T-helper 2 cell (primary cell): ENCODE results near the gene PPP5C.
"Not testable (repeated sequence)": the region's sequence is repeated elsewhere in the genome, so short reads cannot be mapped to it uniquely, and the experiment has no call there.

ENCODE experiments used
- DNase-seq, 5 experiments: peaks; one replicate each; pipeline versions ENCODE4 v3.0.0 to v3.0.0-alpha.2; 2012 to 2022

Gene PPP5C

DNA sequence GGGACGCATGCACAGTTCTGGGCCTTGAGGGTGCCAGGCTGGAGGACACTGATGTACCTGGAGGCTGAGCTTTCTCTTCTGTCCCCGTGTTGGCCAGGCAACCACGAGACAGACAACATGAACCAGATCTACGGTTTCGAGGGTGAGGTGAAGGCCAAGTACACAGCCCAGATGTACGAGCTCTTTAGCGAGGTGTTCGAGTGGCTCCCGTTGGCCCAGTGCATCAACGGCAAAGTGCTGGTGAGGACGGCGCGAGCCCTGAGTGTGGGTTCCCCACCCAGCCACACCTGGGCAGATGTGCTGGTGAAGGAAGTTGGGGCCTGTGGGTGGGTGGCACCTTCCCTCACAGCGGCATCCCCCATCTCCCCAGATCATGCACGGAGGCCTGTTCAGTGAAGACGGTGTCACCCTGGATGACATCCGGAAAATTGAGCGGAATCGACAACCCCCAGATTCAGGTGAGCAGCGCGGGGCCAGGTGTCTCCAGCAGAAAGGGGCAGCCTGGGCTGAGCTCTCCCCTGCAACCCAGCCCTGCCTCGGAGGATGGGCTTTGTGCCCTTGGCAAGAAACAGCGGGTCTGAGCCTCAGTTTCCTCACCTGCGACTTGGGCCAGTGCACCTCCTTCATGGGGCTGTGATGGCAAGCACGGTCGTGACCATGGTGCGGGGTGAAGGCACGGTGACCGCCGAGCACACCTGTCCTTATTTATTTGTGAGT is 40.3 kb downstream of the PPP5C start:
- DNase-seq: no peak

DNA sequence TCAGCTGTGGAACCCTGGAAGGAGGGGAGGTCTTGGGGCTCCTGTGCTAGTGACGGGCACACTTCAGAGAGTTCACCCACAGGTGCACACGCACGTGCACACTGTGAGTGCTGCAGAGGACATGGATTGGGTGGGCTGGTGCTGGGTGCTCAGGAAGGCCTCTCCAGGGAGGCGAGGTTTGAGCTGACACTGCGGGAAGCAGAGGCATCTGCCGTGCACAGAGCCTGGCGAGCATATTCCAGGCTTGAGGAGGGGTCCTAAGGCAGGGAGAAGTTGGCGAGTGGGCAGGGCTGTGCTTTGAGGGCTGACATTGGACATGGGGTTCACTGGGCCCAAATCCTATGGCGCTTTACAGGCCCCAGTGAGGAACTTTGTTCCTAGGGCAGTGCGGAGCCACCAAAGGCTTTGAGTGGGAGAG is 40.8 kb downstream of the PPP5C start:
- no peak for DNase-seq

DNA sequence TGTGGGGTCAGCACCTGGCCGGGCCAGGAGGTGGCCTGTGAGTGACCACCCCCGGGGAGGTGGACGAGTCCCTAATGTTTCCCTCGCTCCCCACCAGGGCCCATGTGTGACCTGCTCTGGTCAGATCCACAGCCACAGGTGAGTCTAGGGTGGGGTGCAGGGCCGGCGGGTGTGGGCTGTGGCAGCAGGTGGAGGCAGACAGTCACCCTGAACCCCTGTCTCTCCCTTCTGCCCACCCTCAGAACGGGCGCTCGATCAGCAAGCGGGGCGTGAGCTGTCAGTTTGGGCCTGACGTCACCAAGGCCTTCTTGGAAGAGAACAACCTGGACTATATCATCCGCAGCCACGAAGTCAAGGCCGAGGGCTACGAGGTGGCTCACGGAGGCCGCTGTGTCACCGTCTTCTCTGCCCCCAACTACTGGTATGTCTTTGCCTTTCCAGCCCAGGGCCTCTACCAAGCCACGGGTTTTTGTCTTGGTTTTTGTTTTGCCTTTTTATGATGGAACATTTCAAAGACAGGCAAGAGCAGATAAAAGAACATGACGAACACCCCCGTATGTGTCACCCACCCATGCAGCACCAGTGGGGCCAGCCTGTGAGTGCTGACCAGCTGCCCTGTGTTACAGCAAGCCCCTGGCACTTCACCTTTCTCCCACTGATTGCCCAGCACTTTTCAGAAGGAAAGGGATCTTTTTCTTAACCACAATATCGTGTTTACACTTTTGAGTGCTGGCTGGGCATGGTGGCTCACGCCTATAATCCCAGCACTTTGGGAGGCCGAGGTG is 41.6 kb downstream of the PPP5C start:
- DNase-seq: no peak

DNA sequence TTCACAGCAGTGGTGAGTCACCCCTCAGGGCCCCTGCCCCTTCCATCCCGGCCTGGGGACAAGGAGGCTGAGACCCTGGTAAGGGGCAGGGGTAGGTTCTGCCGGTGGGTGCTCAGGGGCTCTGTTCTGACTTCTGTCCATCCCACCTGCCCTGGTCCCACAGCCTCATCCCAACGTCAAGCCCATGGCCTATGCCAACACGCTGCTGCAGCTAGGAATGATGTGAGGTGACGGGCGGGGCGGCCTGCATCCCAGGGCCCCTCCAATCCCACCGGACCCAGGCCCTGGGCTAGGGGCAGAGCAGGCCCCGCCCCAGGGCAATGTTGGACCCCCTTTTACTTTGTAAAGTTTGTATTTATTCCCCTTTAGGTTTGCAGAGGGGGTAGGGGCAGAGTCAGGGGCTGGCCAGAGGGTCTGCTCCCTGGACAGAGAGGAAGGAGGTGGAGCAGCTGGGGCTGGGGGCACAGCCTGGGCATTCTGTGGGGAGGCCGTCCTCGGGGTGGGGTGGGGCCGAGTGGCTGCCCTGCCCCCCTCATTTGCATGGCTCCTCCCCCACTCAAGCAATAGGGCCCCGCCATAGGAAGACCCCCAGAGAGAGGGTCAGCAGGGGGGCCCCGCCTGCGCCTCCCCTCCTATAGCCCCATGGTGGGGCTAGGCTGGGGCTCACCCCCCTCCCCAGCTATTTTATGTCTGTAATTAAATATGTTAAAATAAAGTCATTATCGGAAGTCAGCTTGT is 43.4 kb downstream of the PPP5C start:
- DNase-seq: no peak

DNA sequence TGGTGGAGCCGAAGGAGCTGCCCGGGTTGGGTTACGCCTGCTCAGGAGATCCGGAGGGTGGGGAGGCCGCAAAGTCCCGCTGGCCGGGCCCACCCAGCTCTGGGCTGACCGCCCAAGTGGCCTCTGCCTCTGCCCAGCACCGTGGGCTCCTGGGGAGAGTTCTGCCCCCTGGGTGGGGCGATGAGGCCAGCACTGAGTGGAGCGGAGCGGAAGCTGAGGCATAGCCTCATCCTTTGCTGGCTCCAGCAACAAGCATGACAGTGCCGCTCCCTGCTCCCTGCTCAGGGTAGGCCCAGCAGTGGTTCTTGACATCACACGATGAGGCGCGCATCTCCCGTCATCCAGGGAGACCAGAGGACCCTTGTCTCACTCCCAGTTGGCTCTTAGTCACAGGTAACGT is 44.0 kb downstream of the PPP5C start:
- no peak for DNase-seq

DNA sequence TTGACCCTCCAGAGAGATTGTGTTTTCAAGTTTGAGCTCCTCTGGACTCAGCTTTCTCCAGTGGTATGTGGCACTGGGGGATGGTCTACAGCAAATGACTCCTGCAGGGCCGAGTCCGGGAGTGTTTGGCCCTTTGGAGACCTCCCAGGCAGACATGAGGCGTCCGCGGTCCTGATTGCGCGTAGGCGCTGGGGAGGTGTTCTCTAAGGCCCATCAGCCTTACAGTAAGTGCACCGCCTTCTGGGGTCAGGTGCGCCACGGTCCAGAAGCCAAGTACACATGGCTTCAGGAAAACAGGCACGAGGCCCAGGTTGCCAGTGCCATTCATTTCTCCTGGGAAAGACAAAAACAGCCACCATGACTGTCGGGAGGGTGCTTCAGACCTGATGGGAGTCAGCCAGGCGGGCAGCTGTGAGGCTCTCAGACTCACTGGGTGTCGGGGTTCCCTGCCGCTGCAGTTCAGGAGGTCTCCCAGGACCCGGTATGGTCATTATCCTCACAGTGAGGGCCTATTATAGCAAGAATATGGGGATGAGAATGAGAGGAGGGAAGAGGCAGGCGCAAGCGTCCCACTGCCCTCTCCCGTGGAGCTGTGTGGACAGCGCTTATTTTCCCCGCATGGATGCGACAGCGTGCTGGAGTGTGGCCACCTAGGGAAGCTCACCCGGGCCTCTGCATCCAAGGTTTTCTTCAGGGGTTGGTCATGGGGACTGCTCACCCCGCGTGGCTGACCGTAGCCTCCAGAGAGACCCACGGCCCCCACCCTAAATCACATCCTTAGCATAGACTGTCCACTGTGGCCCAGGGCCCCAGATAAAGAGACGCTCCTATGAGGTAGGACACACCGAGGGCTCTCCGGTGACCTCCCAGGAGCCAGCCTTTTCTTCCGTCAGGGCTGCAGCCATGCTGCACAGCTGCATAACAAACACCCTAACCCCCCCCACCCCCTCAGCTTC is 44.7 kb downstream of the PPP5C start:
- DNase-seq: no peak

DNA sequence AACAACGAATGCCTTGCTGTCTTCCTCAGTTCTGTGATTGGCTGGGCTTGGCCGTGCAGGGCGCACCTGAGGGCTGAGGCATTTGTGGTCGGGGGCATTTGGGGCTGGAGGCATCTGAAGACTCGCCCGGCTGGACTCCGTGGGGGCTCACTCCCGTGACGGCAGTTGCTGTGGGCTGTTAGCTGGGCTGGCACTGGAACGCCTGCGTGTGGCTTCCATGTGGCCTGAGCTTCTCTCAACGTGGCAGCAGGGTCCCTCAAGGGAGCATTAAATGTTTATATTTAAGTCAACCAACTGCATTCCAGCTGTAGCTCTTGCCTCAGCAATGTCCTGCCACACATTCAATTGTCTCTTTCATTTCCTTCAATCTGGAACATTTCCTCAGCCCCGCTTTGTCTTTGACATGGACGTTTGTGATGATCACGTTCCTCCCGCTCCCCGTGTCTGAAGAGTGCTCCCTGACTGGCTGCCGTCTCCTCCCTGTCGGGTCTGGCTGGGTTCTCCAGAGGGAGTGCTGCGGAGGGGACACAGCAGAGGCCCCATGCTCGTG is 45.4 kb downstream of the PPP5C start:
- DNase-seq: no peak

DNA sequence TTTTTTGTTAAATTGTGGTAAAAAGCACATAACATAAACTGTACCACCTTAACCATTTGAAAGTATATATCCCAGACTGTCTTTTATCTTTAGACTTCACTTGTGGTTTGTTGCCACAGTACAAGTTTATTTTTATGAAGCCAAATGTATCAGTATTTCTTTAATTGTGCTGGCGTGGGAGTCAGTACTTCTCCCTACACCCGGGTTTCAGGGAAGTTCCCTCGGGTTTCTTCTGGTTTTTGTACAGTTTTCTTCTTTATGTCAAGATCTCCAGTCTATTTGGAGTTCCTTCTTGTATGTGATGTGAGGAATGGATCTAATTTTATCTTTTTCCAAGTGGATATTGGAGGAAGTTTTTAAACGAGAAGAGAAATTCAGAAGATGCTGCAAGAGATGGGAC is 46.0 kb downstream of the PPP5C start:
- DNase-seq: no peak

DNA sequence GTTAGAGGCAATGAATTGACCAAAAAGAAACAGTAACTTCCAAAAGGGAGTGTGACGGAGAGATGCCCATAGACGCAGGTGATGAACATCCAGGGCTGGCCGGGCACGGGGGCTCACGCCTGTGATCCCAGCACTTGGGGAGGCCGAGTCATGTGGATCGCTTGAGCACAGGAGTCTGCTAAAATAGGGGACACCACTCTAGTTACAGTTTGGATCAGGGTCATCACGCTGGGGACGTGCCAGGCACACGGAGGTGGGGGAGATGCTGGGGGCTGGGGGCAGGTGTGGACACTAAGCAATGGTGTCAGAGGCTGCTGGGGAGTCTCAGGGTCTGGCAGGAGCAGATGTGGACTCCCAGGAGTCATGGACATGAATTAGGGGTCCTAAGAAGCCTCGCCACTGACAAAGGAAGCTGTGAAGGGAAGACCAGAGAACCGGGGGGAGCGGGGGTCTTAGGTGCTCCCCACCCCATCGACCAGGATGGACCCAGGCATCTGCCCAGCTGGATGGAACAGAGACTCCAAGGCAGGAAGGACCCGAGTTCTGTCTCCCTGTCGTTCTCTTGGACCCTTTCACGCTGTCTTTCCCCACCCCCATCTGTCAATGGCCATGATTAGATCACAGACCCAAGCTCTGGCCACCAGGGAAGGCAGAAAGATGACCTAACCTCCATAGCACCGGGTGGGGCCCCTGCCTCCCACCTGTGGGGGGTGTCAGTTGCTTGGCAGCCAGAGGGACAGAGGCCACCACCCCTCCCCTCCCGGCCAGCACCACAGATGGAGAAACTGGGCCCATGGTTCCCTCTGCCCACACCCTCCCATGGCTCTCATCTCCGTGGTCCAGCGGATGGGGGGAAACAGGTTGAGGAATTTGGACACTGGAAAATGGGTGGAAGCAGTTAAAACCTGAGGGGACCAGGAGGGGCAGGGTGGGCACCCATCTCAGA is 46.8 kb downstream of the PPP5C start:
- no peak for DNase-seq

DNA sequence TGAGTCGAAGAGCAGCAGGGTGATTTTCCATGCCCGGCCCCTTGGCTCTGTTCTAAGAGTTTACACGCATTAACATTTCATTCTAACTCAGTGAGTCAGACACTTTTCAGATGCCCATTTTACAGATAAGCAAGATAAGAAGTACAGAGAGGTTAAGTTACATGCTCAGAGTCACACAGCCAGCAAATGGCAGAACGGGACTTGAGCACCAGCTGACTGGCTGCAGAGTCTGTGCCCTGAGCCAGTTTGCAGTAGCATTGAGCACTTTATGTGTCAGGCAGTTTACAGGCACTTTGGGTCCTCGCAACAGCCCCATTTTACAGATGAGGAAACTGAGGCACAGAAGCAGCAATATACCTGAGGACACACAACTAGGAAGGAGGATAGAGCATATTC is 47.5 kb downstream of the PPP5C start:
- DNase-seq: peak in 1 of 5 experiments; percentile 18

DNA sequence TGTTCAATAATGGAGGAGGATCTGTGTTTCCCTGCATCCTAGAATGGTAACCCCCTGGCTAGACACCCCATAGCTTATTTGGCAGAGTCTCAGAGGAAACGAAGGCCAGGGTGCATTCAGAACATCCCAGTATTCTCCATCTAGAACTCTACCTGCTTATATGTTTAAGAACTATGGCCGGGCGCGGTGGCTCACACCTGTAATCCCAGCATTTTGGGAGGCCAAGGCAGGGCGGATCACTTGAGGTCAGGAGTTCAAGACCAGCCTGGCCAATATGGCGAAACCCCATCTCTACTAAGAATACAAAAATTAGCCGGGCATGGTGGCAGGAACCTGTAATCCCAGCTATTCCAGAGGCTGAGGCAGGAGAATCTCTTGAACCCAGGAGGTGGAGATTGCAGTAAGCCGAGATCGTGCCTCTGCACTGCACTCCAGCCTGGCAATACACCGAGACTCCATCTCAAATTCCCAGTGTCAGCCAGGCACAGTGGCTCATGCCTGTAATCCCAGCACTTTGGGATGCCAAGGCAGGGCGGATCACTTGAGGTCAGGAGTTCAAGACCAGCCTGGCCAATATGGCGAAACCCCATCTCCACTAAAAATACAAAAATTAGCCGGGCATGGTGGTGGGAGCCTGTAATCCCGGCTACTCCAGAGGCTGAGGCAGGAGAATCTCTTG is 51.1 kb downstream of the PPP5C start:
- DNase-seq: not testable (repeated sequence)

DNA sequence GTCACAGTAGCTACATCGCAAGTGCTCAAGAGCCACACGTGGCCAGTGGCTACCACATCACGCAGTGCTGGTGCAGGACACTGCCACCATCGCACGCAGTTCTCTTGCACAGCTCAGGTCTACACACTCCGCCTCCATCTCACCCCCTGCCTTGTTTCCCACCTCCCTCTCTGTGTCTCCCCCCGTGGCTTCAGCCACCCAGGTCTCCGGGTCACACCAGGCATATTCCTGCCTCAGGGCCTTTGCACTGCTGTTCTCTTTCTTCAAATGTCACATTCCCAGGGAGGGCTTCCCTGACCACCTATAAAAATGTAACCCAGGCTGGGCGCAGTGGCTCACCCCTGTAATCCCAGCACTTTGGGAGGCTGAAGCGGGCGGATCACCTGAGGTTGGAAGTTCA is 55.8 kb downstream of the PPP5C start:
- no peak for DNase-seq

DNA sequence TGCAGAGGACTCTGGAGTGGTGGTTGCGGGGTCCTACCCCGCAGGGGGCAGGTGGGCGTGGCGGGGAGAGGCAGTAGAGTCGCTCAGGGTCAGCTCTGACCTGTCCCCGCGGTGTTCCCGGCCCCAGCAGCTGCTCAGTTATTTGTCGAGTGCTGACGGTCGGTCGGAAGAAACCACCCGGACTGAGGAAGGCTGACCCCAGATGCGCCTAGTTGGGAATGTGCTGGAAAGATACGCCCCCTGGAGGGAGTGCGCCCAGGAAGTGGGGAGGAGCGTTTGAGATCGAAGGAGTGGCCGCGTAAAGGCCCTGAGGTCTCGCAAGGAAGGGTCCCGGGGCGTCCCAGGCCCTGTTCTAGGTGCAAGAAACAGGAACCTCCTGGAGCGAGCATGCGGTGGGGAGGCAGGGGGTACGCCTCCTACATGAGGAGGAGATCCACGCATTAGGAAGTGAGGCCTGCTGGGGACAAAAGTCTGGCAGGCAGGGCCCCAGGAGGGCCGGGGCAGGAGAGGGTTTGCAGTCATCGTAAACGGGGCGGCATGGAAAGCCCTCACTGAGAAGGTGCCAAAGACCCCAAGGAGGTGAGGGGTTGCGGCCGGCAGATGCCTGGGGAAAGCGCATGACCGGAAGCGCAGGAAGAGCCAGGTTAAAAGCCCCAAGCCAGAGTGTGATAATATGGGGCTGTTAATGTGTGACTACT is 57.3 kb downstream of the PPP5C start:
- DNase-seq: no peak

DNA sequence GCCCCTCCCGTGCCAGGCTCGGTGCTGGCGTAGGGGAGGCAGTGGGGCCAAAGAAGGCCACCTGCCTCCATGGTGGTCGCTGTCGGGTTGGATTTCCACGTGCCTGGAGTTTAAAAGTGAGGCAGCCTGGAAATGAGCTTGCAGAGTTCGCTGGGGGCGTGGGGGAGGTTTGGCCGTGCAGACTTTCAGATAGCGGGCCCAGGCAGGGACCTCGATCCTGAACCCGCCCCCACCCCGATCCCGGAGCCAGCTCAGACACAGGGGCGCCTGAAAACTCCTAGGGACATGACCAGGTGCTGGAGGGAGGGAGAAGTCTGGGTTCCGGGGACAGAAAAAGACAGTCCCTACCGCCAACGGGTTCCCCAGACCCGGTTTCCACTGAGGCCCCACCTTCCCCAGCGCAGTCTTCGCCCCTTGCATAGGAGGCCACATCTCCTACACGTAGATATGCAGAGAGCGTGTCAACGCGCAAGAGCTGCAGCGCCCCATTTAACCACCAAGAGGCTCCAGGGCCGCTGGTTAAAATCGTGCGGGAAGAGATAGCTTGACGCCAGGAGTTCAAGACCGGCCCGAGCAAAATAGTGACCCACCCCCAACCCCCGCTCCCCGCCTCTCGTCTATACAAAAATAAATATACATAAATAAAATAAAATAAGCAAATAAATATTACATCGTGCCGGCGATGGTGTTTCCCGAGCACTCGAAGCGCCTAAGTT is 58.0 kb downstream of the PPP5C start:
- DNase-seq: peak in 1 of 5 experiments; percentile 27

DNA sequence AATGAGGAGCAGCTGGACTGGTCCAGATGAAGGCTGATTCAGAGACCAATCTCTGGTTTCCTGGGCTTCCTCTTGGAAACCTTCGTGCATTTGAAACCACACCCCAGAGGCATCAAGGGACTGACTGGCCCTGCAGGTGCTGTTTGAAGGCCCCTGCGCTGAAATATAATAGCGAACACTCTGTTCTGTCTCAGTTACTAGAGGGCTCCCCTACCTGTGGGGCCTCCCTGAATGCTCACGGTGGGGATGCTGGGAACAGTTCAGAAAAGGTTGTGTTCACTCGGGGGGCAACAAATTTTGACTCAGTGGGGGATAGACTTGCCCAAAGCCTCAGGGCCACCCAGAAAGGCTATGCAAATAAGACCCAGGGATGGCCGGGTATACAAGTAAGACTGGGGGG is 60.1 kb downstream of the PPP5C start:
- DNase-seq: no peak

DNA sequence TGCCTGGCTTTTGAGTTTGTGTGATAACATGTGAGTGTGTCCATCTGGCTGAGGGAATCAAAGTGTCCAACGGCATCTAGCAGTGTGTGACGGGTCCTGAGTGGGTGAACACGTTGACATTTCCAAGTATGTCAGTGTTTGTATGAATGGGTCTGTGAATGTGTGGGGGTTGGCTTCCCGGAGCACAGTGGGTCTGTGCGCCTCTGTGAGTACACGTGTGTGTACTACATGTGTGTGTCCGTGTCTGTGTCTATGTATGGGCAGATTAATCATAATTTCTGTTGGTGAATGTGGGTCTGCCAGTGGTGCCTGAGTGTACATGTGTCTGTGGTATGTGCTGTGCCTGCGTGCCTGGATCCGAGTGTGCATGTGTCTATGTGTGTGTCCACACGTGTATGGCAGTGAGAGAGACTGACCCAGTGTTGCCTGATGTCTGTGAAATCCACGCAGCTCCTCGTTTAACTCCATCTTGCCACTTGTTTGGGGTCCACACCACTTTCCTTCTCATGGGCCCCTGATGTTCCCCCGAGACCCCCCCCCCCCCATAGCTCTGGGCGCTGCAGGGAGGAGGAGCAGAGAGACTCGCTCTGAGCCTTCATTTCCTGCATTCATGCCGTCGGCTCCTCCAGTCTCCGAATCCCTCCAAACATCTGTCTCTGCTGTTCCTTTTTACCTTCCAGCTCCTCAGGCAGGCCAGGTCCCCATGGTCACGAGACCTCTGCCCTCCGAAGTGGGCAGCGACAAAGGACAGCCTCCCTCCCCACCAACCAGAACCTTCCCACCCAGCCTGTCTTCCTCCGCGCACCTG is 61.2 kb downstream of the PPP5C start:
- no peak for DNase-seq

DNA sequence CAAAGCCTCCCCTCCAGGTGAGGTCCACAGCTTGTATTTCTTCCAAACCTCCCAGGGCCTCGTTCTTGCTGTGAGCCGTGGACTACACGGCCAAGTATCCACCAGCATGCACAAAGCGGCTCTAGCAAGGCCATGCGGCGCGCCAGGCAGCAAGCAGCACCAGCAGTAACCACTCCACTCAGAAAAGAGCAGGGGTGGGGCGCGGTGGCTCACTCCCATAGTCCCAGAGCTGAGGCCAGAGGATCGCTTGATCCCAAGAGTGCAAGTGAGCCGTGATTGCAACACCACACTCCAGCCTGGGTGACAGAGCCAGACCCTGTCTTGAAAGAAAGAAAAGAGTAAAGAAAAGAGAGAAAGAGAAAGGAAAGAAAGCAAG is 61.8 kb downstream of the PPP5C start:
- DNase-seq: no peak

DNA sequence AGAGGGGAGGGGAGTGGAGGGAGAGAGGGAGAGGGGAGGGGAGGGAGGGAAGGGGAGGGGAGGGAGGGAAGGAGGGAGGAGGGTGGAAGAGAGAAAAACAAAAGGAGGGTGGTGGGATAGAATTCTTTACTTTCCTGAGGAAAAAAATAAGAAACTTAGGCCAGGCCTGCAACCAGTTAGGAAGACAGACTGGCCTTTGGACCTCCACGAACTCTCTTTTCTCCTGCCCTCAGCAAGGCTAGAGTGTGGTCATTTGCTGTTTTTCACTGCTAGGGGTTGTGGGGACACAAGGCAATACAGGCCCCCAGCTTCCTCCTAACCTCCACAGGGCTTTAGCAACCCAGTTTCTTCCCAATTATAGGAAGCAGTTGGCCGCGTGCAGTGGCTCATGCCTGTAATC is 62.3 kb downstream of the PPP5C start:
- no peak for DNase-seq
